ENCODE measurements around the gene MELTF.
"Not testable (repeated sequence)": the region's sequence is repeated elsewhere in the genome, so short reads cannot be mapped to it uniquely, and the experiment has no call there.

Gene MELTF

DNA sequence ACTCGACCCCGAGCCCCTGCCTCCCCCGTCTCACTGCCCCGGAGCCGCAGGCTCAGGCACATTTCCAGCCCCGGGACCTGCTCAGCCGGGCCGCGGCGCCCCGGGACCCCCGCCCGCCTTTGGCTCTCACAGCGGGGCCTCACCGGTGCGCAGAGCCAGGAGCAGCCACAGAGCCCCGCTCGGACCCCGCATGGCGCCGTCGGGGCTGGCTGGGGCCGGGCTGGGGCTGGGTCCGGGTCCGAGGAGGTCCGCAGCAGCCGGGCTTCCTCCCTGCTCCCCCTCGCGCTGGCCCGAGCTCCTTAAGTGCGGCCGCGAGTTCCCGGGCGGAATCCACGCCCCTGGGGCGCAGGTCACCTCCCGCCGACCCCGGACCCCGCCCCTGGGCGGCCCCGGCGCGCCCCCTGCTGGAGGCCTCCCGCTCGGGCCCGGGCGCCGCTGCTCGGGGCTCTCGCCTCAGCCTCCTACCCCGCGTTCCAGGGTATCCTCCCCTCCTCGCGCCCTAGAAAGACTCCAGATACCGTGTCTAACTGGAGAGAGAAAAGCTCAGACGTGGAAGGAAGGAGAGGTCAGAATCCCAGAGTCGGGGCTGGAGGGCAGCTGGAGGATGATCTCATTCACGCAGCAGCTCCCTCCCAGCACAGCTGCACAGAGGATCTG, at the start of gene MELTF:
Gene MELTF (minus strand): TSS at position 307 of the 657 bp plus-strand sequence. CDS start 115 bp downstream, at position 192.
- no peak for DNase-seq

DNA sequence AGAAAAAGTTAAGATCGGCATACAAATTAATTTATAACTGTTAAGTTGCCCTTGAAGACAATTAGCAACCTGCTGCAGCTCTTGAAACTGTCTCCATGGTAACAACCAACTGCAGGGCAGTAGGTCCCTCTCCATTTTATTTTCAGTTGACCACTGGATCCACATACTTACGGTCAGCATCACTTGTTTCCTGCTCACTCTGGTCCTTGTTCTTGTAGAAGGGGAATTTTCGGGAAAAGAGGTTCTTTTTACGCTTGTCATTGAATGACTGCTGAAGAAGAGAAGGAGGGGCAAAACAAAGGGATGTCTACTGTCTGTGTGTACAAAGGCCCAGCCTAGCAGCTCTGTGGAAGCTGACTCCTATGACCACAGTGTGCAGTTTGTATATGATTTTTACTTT, 46.8 kb upstream of the MELTF start:
- no peak for DNase-seq

GRCh38 chr3:197068077-197068476, 38.5 kb upstream of the MELTF start:
- no peak for DNase-seq

- DNase-seq: no peak
These were observed 35.2 kb upstream of the MELTF start for GRCh38 chr3:197064771-197065170.

GRCh38 chr3:197062446-197062845, 32.8 kb upstream of the MELTF start:
- DNase-seq: no peak

DNA sequence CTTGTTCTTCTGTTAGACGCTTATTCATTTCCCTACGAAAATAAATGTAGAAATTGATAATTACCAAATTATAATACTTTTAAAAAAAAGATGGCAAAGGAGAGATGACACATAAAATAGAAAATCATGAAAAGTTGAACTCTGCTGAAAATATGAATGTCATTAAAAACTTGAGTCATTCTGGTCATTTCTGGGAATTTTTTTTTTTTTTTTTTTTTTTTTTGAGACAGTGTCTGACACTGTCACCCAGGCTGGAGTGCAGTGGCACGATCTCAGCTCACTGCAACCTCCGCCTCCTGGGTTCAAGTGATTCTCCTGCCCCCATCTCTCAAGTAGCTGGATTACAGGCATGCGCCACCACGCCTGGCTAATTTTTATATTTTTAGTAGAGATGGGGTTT, 22.0 kb upstream of the MELTF start:
- not testable (repeated sequence) for DNase-seq

GRCh38 chr3:197050511-197050910, 20.9 kb upstream of the MELTF start:
- no peak for DNase-seq

- no peak for DNase-seq
These were observed 12.9 kb upstream of the MELTF start for GRCh38 chr3:197042539-197042938.

DNA sequence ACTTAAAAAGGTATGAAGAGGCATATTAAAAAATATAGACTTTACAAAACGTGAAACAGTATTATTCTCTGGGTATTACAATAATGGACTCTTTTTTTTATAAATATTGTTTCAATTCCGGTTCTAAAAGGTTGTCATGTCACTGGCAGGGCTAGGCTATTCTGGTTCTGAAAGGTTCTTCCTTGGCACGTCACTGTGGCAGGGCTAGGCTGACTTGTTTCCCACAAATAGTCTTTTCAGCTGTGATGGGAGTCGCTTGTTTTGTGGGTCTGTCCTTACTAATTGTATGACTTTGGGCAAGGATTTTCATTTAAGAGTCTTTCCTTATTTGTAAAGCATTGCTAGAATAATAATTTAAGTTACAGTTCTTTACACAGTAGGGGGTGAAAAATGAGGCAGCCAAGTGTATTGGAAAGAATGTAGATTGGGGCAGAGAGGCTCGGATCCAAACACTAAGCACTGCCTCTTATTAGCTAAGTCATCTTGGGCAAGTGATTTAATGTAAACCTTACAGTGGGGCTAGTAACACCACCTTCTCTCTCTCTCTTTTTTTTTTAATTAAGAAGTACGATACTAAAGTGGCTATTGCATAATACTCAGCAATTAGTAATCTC, 12.4 kb upstream of the MELTF start:
- DNase-seq: no peak

DNA sequence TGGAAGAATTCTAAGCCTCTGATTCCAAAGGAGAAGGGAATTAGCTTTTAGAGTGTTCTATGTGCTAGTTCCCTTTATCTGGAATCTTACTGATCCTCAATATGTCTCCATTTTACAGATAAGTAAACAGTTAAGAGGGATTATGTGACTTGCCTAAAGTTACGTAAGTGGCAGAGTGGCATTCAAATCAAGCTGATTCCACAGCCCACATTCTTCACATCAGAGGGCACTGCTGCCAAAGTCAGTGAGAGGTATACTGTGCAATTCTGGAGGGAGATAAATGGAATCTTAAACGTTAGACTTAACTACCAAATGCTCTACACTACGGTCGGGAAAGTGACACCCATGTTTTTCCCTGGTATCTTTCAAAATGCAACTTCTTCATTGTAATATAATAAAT, 11.0 kb upstream of the MELTF start:
- DNase-seq: no peak

GRCh38 chr3:197038679-197039462, 9.3 kb upstream of the MELTF start:
- no peak for DNase-seq

DNA sequence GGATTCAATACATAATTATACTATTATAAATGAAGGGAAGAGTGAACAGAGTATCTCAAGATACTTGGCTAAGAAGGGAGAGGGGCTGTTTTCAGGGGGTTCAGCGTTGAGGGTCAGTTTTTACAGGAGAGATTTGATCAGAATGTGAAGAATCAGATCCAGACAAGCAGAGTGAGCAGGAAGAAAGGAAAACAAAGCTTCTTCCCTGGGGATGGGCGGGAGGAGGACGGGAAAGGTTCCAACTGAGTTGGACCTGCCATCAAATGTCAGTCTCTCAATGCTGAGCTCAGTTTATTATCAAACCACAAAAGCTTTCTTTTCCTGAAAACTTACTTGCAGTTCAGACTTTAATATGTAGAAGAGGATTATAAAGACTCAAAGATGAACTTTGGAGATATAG, 6.0 kb upstream of the MELTF start:
- no peak for DNase-seq

- not testable (repeated sequence) for DNase-seq
These were observed 5.2 kb upstream of the MELTF start for GRCh38 chr3:197034778-197035177.

- DNase-seq: not testable (repeated sequence)
These were observed 4.1 kb upstream of the MELTF start for GRCh38 chr3:197033764-197034163.

DNA sequence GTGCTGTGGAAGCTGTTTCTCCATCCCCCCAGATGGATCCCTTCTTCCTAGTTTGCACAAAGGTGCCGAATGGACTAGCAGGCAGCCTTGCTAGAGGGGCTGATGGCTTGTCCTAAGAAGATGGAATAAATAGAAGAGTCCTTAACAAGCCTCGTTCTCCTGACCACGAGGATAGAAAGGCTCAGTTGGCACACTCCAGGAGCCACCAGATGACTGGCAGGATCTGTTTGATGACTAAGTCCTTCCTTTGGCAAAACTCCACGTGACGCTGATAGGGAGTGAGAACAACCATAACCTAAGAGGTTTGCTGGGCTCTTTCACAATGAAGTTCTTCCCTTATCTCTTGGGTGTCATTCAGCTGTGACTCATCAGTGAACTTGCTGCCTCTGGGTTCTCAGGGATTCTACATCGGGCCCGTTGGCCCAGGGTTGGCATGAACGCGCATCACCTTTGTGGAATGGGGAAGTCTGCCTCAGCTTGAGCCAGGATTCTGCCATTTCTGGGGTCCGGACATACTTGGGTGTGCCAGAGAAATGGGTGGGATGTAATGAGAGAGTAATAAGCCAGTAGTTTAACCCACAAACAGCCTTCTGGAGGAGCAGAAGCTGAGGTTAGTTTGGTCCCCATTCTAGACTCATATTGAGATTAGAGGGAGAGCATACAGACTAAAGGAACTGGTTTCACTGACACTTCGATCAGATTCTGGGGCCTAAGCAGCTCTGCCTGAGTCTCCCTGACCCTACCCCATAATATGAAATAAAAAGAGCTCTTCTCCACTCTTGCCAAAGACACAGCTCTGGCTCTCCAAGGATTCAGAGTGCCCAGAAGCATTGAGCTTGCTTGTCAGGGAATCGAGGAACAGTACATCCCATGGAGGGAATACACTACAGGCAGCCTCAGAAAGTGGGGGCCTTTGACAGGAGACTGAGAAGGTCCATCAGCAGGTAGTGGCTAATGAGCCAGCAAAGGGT, 2.0 kb upstream of the MELTF start:
- no peak for DNase-seq

GRCh38 chr3:197030379-197031314, 1.0 kb upstream of the MELTF start:
- DNase-seq: no peak

- DNase-seq: no peak
These were observed 698 bp downstream of the MELTF start for GRCh38 chr3:197028728-197029510.

DNA sequence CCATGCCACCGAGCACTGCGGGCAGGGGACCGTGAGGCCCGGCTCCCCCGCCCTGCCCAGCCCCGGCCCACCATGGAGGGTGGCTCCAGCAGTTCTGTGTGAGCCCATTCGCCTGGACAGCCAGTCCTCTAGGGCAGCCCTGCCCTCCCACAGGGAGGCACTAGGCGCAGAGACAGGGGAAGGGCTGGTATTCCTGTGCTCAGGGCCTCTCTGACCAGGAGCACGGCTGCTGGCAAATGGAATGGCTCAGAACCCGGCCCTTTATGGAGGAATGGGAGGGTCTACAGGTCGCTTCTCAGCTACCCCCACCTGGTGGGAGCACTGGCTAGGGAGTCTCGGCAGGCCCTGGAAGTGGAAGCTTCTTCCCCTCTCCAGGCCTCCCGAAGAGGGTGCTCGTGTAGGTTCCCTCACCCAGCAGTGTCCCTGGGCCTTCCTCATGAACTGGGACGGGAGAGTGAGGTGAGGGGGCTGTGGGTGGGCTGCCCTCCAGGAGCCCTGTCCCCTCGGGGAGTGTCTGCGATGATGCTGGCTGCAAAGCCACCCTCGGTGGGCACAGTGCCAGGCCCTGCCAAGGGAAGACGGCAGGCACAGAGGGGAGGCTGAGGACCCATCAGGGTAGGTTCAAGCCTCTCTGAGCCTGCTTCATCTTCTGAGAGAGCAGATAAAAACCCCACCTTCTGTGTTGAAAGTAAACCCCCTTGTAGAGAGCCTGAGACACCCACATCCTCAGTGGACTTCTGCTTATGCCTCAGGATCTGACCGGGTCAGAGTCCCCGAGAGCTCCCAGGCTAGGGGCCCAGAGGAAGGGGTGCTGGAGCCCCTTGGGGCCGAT, 1.5 kb downstream of the MELTF start:
- no peak for DNase-seq

- no peak for DNase-seq
These were observed 2.3 kb downstream of the MELTF start for GRCh38 chr3:197027151-197027895.
